MG63 (cell line): Measurements from ENCODE around the gene TBC1D5. TPM values are rescaled to one million over a fixed set of nuclear protein-coding genes. Genes with fewer than 3 reads are reported as not detected.

Experiments
- DNase-seq: peaks from one replicate; pipeline ENCODE4 v3.0.0-alpha.2; 2020
- H3K27me3 ChIP-seq: fragments of 250-450 bp; sonication (Bioruptor Pico); 2 replicates; pipeline ENCODE4 v1.5.1; 2020; ENCODE audit warnings: mild to moderate bottlenecking, moderate library complexity
- H3K36me3 ChIP-seq: fragments of 250-450 bp; sonication (Bioruptor Pico); 2 replicates; pipeline ENCODE4 v1.5.1; 2020; ENCODE audit warnings: mild to moderate bottlenecking, moderate library complexity
- H3K4me3 ChIP-seq: fragments of 250-450 bp; sonication (Bioruptor Pico); 2 replicates; pipeline ENCODE4 v1.5.1; 2020; ENCODE audit warnings: mild to moderate bottlenecking, moderate library complexity
- H3K9me3 ChIP-seq: fragments of 250-450 bp; sonication (Bioruptor Pico); 2 replicates; pipeline ENCODE4 v1.5.1; 2020; ENCODE audit warnings: mild to moderate bottlenecking, moderate library complexity
- total RNA-seq: library from RNA; depleted of rRNA; stranded (reverse); fragments of >200 nt; shearing (Covaris generic); gene quantifications from 2 replicates; pipeline ENCODE4 v1.2.3, GENCODE V29; 2014; ENCODE audit warnings: low replicate concordance

TBC1D5 gene
- total RNA-seq, 1 experiment from 2014 or later, result 28.3 TPM

- no peak for DNase-seq
- H3K27me3 ChIP-seq, result no peaks in the 10 kb centered on the region
- H3K36me3 ChIP-seq, result no peaks in the 10 kb centered on the region
- no peaks in the 10 kb centered on the region for H3K9me3 ChIP-seq
- H3K4me3 ChIP-seq, result no peak overlapping the region
Measured at GRCh38 chr3:17330660-17331059, 411.8 kb downstream of the TBC1D5 start.

GRCh38 chr3:17329927-17330326 lies 412.5 kb downstream of the TBC1D5 start:
- DNase-seq, result no peak
- no peaks in the 10 kb centered on the region for H3K27me3 ChIP-seq
- no peaks in the 10 kb centered on the region for H3K36me3 ChIP-seq
- H3K9me3 ChIP-seq, result no peaks in the 10 kb centered on the region
- no peak overlapping the region for H3K4me3 ChIP-seq

GRCh38 chr3:17322106-17322793 lies 420.2 kb downstream of the TBC1D5 start:
- H3K27me3 ChIP-seq, result no peaks in the 10 kb centered on the region
- no peak overlapping the region for H3K4me3 ChIP-seq
- no peak for DNase-seq
- H3K36me3 ChIP-seq, result no peaks in the 10 kb centered on the region
- no peaks in the 10 kb centered on the region for H3K9me3 ChIP-seq

GRCh38 chr3:17320266-17320665 lies 422.2 kb downstream of the TBC1D5 start:
- Histone ChIP-seq H3K9me3 (no peaks in the 10 kb centered on the region), H3K36me3 (no peaks in the 10 kb centered on the region), H3K27me3 (no peaks in the 10 kb centered on the region), H3K4me3 (no peak overlapping the region)
- no peak for DNase-seq

DNA sequence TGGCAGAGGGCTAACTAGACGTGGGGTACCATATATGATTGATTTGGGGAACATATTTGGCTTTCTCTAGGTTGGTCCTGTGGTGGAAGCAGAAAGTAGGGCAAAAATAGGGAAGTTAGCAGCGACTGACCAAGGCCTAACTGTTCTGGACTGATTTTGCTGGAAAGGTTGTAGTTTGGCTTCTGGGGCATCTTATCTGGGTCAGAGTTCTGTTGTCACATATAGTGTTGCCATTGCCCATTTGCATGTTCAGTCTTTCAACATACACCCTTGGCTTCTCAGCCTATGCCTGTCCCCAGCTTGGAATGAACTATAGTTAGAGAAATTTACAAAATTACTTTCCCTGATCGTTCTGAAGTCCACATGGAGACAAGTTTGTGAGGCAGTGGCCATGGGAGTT lies 426.5 kb downstream of the TBC1D5 start:
- Histone ChIP-seq H3K9me3 (no peaks in the 10 kb centered on the region), H3K36me3 (no peaks in the 10 kb centered on the region), H3K27me3 (no peaks in the 10 kb centered on the region), H3K4me3 (no peak overlapping the region)
- DNase-seq, result no peak

- Histone ChIP-seq H3K9me3 (no peaks in the 10 kb centered on the region), H3K27me3 (no peaks in the 10 kb centered on the region), H3K4me3 (no peak overlapping the region), H3K36me3 (no peaks in the 10 kb centered on the region)
- DNase-seq, result no peak
Measured at GRCh38 chr3:17314171-17314570, 428.3 kb downstream of the TBC1D5 start.

DNA sequence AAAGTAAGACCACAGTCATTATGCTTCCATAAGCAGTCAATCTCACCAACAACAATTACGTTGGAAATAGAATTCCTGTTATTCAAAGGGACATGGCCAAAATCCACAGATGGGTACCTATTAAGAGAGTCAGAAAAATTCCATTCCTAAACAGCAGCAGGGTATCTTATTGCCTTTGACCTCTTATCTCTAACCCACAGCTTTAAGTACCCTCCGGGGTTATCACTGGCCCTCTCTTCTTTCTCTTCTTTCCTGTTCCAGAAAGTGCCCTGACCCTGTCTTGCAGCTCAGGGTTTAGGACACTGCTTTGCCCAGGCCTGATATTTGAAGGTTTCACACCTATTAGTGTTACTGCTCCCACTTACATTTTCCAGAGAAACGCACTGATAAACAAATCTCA lies 428.7 kb downstream of the TBC1D5 start:
- H3K27me3 ChIP-seq, result no peaks in the 10 kb centered on the region

DNA sequence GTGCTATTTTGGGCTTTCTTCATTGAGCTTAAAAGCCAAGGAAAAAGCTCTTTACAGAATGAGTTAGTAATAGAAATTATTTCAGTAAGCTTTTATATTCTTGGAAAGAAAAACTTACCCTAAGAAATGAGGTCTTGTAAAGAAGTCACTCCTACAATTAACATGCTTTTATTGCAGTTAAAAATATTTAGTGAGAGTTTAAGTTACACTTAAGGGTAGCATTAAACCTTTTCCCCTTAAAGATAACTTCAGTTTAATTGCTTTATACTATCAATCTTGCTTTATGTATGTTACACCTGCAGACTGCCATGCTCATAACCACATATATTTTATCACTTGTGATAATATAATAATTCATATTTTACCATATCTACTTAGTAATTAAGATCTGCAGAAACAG lies 431.4 kb downstream of the TBC1D5 start:
- no peak overlapping the region for H3K4me3 ChIP-seq
- no peaks in the 10 kb centered on the region for H3K27me3 ChIP-seq
- H3K9me3 ChIP-seq, result no peaks in the 10 kb centered on the region
- DNase-seq, result no peak
- H3K36me3 ChIP-seq, result no peaks in the 10 kb centered on the region

More for the DNA sequence above, 428.7 kb downstream of the TBC1D5 start:
- H3K9me3 ChIP-seq, result no peaks in the 10 kb centered on the region
- no peak for DNase-seq
- no peak overlapping the region for H3K4me3 ChIP-seq
- no peaks in the 10 kb centered on the region for H3K36me3 ChIP-seq

GRCh38 chr3:17307887-17308286 lies 434.5 kb downstream of the TBC1D5 start:
- Histone ChIP-seq H3K36me3 (no peaks in the 10 kb centered on the region), H3K9me3 (no peaks in the 10 kb centered on the region), H3K27me3 (no peaks in the 10 kb centered on the region), H3K4me3 (no peak overlapping the region)
- no peak for DNase-seq

DNA sequence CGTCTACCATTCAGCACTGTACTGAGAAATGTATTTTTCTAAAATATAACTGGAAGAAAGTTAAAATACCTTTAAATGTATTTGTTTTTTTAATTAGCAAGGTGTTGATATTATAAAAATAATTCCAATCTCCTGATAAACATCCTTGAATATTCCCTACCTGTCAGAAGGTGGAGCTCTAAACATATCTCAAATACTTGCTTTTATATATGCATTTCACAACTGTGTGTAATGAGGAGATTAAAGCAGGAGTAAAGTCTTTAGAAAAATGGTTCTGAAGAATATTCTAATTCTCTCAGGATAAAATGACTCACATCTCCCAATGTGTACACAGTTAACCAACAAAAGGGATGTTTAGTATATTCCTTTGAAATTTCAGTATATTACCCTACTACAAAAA lies 434.9 kb downstream of the TBC1D5 start:
- no peak for DNase-seq
- Histone ChIP-seq H3K36me3 (no peaks in the 10 kb centered on the region), H3K4me3 (no peak overlapping the region), H3K9me3 (no peaks in the 10 kb centered on the region), H3K27me3 (no peaks in the 10 kb centered on the region)

- Histone ChIP-seq H3K27me3 (no peaks in the 10 kb centered on the region), H3K9me3 (no peaks in the 10 kb centered on the region), H3K36me3 (no peaks in the 10 kb centered on the region), H3K4me3 (no peak overlapping the region)
- no peak for DNase-seq
Measured at GRCh38 chr3:17304969-17305368, 437.5 kb downstream of the TBC1D5 start.

DNA sequence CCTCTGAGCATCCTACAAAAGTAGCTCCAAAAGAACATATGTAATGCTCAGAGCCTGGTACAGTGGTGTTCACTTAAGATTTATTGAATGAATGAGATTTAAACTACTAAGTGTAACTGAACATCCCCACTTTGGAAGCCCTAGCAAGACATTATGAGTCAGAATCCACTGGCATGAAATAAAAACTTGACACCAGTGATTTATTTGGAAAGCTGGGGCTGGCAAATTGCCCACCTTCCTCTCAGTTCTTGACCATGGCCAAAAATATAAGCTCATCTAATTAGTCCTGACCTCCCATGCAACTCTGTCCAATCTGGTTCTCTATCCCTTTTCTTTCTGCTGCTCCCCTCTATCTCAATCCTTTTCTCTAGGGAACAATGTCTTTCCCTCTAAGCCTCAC lies 439.7 kb downstream of the TBC1D5 start:
- peak; percentile 10 for DNase-seq
- Histone ChIP-seq H3K36me3 (no peaks in the 10 kb centered on the region), H3K4me3 (no peak overlapping the region), H3K27me3 (no peaks in the 10 kb centered on the region), H3K9me3 (no peaks in the 10 kb centered on the region)

DNA sequence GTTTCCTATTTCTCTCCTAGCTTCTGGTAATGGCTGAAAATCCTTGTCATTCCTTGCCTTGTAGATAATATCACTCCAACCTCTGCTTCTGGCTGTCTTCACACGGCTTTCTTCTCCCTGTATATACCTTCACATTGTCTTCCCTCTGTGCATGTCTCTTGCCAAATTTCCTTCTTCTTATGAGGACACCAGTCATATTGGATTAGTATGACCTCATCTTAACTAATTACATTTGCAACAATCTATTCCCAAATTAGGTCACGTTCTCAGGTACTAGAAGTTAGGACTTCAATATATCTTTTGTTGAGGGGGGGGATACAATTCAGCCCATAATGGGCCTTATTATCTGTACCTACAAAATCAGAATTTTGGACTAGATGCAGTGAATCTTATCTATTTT lies 440.3 kb downstream of the TBC1D5 start:
- no peaks in the 10 kb centered on the region for H3K36me3 ChIP-seq

DNA sequence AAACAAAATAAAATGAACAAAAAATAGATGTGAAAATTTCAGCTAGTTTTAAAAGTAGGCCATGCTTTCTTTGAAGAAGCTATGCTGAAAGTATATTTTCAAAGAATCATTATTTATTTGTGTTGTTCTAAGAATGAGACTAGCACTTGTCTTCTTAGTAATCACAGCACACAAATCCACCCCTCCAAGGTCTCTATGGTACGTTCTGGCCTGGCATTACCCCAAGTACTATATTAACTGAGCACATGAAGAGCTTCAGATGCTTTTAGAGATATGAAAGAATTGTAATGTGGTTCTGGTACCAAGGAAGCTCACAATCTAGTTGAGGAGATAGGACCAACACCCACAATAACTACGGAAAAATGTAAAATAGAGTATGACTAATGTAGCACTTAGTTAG lies 441.2 kb downstream of the TBC1D5 start:
- no peaks in the 10 kb centered on the region for H3K36me3 ChIP-seq
- H3K9me3 ChIP-seq, result no peaks in the 10 kb centered on the region
- DNase-seq, result no peak
- no peak overlapping the region for H3K4me3 ChIP-seq
- H3K27me3 ChIP-seq, result no peaks in the 10 kb centered on the region

More for the DNA sequence above, 440.3 kb downstream of the TBC1D5 start:
- Histone ChIP-seq H3K4me3 (no peak overlapping the region), H3K27me3 (no peaks in the 10 kb centered on the region), H3K9me3 (no peaks in the 10 kb centered on the region)
- DNase-seq, result no peak

GRCh38 chr3:17300441-17300840 lies 442.0 kb downstream of the TBC1D5 start:
- H3K4me3 ChIP-seq, result no peak overlapping the region
- no peaks in the 10 kb centered on the region for H3K27me3 ChIP-seq
- H3K36me3 ChIP-seq, result no peaks in the 10 kb centered on the region
- H3K9me3 ChIP-seq, result no peaks in the 10 kb centered on the region
- DNase-seq, result no peak

DNA sequence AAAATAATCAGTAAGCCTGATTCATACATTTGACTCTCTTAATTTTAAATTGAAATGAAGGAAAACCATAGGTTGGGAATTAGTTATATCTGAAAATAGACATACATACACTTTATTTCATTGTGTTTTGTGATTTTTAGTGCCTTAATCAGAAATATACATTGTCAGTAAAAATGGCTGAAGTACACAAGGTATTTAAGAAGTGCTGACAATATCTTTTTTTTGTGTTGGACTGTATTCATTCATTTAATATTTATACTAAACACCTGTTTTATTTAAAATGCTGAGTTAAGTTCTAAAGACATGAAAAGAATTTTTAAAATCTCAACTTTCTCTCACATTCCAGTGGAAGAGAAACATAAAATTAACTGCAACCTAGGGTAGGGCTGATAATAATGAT lies 444.4 kb downstream of the TBC1D5 start:
- no peaks in the 10 kb centered on the region for H3K9me3 ChIP-seq
- no peaks in the 10 kb centered on the region for H3K27me3 ChIP-seq
- no peak for DNase-seq
- H3K36me3 ChIP-seq, result no peaks in the 10 kb centered on the region
- H3K4me3 ChIP-seq, result no peak overlapping the region

DNA sequence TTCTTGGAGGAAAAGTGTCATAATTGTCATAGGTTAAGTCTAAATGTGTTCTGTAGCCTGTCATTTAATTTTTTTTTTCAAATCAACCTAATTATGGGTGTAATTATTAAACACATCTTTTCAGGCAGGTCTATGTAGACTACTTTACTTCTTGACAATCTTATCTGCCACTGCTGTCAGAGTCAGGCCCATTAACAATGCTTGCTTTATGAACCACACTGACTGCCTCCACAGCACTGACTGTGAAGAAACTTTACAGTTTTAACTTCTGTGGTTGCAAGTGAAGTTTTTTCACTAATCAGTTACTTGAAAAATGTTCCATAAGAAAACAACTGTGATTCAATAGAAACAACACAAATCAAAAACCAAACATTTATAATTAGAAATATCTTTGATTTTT lies 449.9 kb downstream of the TBC1D5 start:
- H3K27me3 ChIP-seq, result no peaks in the 10 kb centered on the region
- H3K4me3 ChIP-seq, result no peak overlapping the region
- H3K9me3 ChIP-seq, result no peaks in the 10 kb centered on the region
- H3K36me3 ChIP-seq, result no peaks in the 10 kb centered on the region
- no peak for DNase-seq

GRCh38 chr3:17290894-17291293 lies 451.5 kb downstream of the TBC1D5 start:
- Histone ChIP-seq H3K4me3 (no peak overlapping the region), H3K36me3 (no peaks in the 10 kb centered on the region), H3K27me3 (no peaks in the 10 kb centered on the region), H3K9me3 (no peaks in the 10 kb centered on the region)
- DNase-seq, result peak; percentile 79
